PC-3 (cell line): ENCODE results near the gene PRICKLE3. TPM values are rescaled to one million over a fixed set of nuclear protein-coding genes. Genes with fewer than 3 reads are reported as not detected.

Experiments used
- ATAC-seq: fragments of 200-7000 bp; cut with Tn5 transposase; 2 replicates; pipeline ENCODE4 v1.9.1; 2020; ENCODE audit warnings: mild to moderate bottlenecking, moderate library complexity
- BruUV-seq: library from RNA; stranded (reverse); fragments of 400-500 nt; replicated peaks from 2 replicates; lab custom pipeline; 2021; lab: Mats Ljungman, UMichigan
- CTCF ChIA-PET: fragments of 300-600 bp; sonication (Branson Sonifier 250); formaldehyde crosslinking; loops from one replicate; lab custom pipeline; 2022; ENCODE audit warnings: antibody characterized with exemption; lab: Charles Lee
- POLR2A ChIA-PET: fragments of 300-600 bp; sonication (Branson Sonifier 250); formaldehyde crosslinking; loops from one replicate; lab custom pipeline; 2022; ENCODE audit warnings: antibody characterized with exemption; ENCODE audit not compliant: unreplicated experiment; lab: Charles Lee
- DNase-seq: peaks from one replicate; pipeline ENCODE4 v3.0.0-alpha.2; 2015
- H2AFZ ChIP-seq: fragments of 300-600 bp; sonication (generic); 2 replicates; pipeline ENCODE4 v1.6.0; 2016; ENCODE audit warnings: antibody characterized with exemption, low read length
- H3F3A ChIP-seq: fragments of 300-600 bp; sonication (generic); one replicate; pipeline ENCODE4 v1.6.0; 2017; ENCODE audit warnings: antibody characterized with exemption, low read length, control low read depth, mild to moderate bottlenecking; ENCODE audit not compliant: unreplicated experiment
- H3K27ac ChIP-seq: fragments of 300-600 bp; sonication (generic); 2 replicates; pipeline ENCODE4 v1.5.1; 2016; ENCODE audit warnings: mild to moderate bottlenecking, low read length
- H3K27me3 ChIP-seq: fragments of 300-600 bp; sonication (generic); 2 replicates; pipeline ENCODE4 v1.6.1; 2016; ENCODE audit warnings: low read length, mixed read lengths
- H3K36me3 ChIP-seq: fragments of 300-600 bp; sonication (generic); 2 replicates; pipeline ENCODE4 v1.6.1; 2016; ENCODE audit warnings: low read depth, mixed run types, low read length, mixed read lengths
- H3K4me1 ChIP-seq: fragments of 300-600 bp; sonication (generic); 2 replicates; pipeline ENCODE4 v1.5.1; 2016; ENCODE audit warnings: low read length; ENCODE audit not compliant: insufficient read depth
- H3K4me2 ChIP-seq: fragments of 300-600 bp; sonication (generic); 2 replicates; pipeline ENCODE4 v1.6.0; 2016; ENCODE audit warnings: low read length
- H3K4me3 ChIP-seq: fragments of 300-600 bp; sonication (generic); 2 replicates; pipeline ENCODE4 v1.5.1; 2016; ENCODE audit warnings: mild to moderate bottlenecking, low read length, mixed read lengths
- H3K79me2 ChIP-seq: fragments of 300-600 bp; sonication (generic); 2 replicates; pipeline ENCODE4 v1.6.1; 2017; ENCODE audit warnings: low read length, mixed read lengths
- H3K9ac ChIP-seq: fragments of 300-600 bp; sonication (generic); 2 replicates; pipeline ENCODE4 v1.6.0; 2016; ENCODE audit warnings: mild to moderate bottlenecking, low read length
- H3K9me2 ChIP-seq: fragments of 300-600 bp; sonication (generic); replicated peaks from 2 replicates; pipeline ENCODE4 v1.6.1; 2016; ENCODE audit warnings: mixed run types, low read length, mixed read lengths
- H3K9me3 ChIP-seq: fragments of 300-600 bp; sonication (generic); 2 replicates; pipeline ENCODE4 v1.6.1; 2016; ENCODE audit warnings: low read length, mixed read lengths
- H4K20me1 ChIP-seq: fragments of 300-600 bp; sonication (generic); 2 replicates; pipeline ENCODE4 v1.6.1; 2016; ENCODE audit warnings: low read length, mixed read lengths
- EZH2 ChIP-seq: fragments of 300-600 bp; sonication (generic); IDR thresholded peaks from one replicate; pipeline ENCODE4 v1.6.1; 2017; ENCODE audit warnings: antibody characterized with exemption, mild to moderate bottlenecking, low read length; ENCODE audit not compliant: unreplicated experiment
- EZH2phosphoT487 ChIP-seq: fragments of 300-600 bp; sonication (generic); IDR thresholded peaks from 2 replicates; pipeline ENCODE4 v1.6.1; 2018; ENCODE audit warnings: mild to moderate bottlenecking, antibody characterized with exemption, low read length, borderline replicate concordance
- intact Hi-C: fragments of 100-400 bp; cut with micrococcal nuclease; formaldehyde crosslinking; loops from 2 replicates; pipeline ENCODE4 v1.9.0; 2023
- total RNA-seq: library from RNA; depleted of rRNA; stranded (reverse); fragments of >200 nt; gene quantifications from 2 replicates; pipeline ENCODE4 v1.2.3, GENCODE V29; 2014
- TF ChIP-seq, protein P1 (sequence below): fragments of 300-600 bp; sonication (generic); conservative IDR thresholded peaks from 2 replicates; pipeline ENCODE4 v1.5.1; 2017; ENCODE audit warnings: antibody characterized with exemption, low read depth, mild to moderate bottlenecking, low read length

Gene PRICKLE3
- total RNA-seq, 1 experiment from 2014 or later: 16.5 TPM

GRCh38 chrX:49230500-49231232 lies 44.5 kb upstream of the PRICKLE3 start:
- ATAC-seq (no peak), DNase-seq (no peak)
- peaks cover under 1% of the 10 kb centered on the region; the same call in 1 of the 2 replicates for H3K79me2 ChIP-seq
- TF ChIP-seq, protein P1, sequence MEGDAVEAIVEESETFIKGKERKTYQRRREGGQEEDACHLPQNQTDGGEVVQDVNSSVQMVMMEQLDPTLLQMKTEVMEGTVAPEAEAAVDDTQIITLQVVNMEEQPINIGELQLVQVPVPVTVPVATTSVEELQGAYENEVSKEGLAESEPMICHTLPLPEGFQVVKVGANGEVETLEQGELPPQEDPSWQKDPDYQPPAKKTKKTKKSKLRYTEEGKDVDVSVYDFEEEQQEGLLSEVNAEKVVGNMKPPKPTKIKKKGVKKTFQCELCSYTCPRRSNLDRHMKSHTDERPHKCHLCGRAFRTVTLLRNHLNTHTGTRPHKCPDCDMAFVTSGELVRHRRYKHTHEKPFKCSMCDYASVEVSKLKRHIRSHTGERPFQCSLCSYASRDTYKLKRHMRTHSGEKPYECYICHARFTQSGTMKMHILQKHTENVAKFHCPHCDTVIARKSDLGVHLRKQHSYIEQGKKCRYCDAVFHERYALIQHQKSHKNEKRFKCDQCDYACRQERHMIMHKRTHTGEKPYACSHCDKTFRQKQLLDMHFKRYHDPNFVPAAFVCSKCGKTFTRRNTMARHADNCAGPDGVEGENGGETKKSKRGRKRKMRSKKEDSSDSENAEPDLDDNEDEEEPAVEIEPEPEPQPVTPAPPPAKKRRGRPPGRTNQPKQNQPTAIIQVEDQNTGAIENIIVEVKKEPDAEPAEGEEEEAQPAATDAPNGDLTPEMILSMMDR: no peak
- no peak for TF ChIP-seq EZH2phosphoT487
- TF ChIP-seq EZH2: no peak
- H3K9ac ChIP-seq: no peak overlapping the region
- H3F3A ChIP-seq: no peaks in the 10 kb centered on the region
- ChIA-PET POLR2A (no interaction called here), CTCF (no interaction called here)
- H3K27me3 ChIP-seq: no peaks in the 10 kb centered on the region
- no peaks in the 10 kb centered on the region for H3K4me1 ChIP-seq
- intact Hi-C loops: no loop called here
- no peak overlapping the region for H3K27ac ChIP-seq
- H3K9me2 ChIP-seq: no peaks in the 10 kb centered on the region
- no peak overlapping the region for H2AFZ ChIP-seq
- no peaks in the 10 kb centered on the region for H3K36me3 ChIP-seq
- no peaks in the 10 kb centered on the region for H3K9me3 ChIP-seq
- BruUV-seq: no TSS peak
- no peak overlapping the region for H3K4me2 ChIP-seq
- no peaks in the 10 kb centered on the region for H4K20me1 ChIP-seq
- no peak overlapping the region for H3K4me3 ChIP-seq

DNA sequence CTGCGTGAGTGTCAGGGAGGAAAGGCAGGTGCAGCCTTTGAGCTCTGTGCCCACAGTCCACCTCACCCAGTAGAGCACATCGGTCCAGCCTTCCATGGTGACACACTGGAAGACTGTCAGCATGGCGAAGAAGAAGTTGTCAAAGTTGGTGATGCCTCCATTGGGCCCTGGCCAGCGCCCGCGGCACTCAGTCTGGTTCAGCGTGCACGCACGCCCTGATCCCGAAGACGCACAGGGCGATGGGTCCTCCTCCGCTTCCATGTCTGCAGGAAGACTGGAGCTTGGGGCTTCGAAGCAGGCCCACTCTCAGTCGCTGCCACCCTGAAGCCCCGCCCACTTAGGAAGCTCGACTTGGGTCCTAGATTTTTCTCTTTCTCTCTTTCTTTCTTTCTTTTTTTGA lies 42.0 kb upstream of the PRICKLE3 start:
- Histone ChIP-seq H3K27ac (no peak overlapping the region), H3K9me3 (no peaks in the 10 kb centered on the region), H3K9me2 (no peaks in the 10 kb centered on the region), H3K4me2 (no peak overlapping the region), H3K4me3 (no peak overlapping the region), H3K27me3 (no peaks in the 10 kb centered on the region), H2AFZ (no peak overlapping the region), H3K36me3 (no peaks in the 10 kb centered on the region), H3K4me1 (no peaks in the 10 kb centered on the region), H3K9ac (no peak overlapping the region), H4K20me1 (no peaks in the 10 kb centered on the region), H3F3A (no peaks in the 10 kb centered on the region), H3K79me2 (no peaks in the 10 kb centered on the region)
- ChIA-PET CTCF (no interaction called here), POLR2A (no interaction called here)
- TF ChIP-seq EZH2 (no peak), EZH2phosphoT487 (no peak)
- DNase-seq: no peak
- no peak for ATAC-seq
- intact Hi-C loops: no loop called here
- BruUV-seq: no TSS peak

DNA sequence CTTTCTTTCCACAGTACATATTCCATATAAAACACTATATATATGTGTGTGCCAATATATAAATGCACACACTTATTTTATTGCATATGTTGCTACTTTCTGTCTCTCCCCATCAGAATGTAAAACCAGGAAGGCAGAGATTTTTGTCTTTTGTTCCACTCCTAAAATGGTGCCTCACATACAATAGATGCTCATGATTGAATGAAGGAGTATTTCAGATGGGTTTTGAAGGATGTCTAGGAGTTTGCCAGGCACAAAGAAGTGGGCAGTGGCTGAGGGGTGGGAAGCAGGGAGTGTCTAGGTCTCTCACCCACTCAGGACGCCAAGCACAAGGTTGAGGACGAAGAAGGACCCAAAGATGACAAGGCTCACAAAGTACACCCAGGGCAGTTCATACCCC lies 41.6 kb upstream of the PRICKLE3 start:
- no peaks in the 10 kb centered on the region for H3K79me2 ChIP-seq
- no peaks in the 10 kb centered on the region for H3F3A ChIP-seq
- H3K27ac ChIP-seq: no peak overlapping the region
- H3K27me3 ChIP-seq: no peaks in the 10 kb centered on the region
- no peaks in the 10 kb centered on the region for H3K36me3 ChIP-seq
- no TSS peak for BruUV-seq
- H3K4me2 ChIP-seq: no peak overlapping the region
- no peak overlapping the region for H3K9ac ChIP-seq
- no peak for DNase-seq
- H3K9me3 ChIP-seq: no peaks in the 10 kb centered on the region
- CTCF ChIA-PET: no interaction called here
- H4K20me1 ChIP-seq: no peaks in the 10 kb centered on the region
- intact Hi-C loops: no loop called here
- TF ChIP-seq, protein P1: no peak
- TF ChIP-seq EZH2phosphoT487 (no peak), EZH2 (no peak)
- no peak overlapping the region for H2AFZ ChIP-seq
- H3K4me1 ChIP-seq: no peaks in the 10 kb centered on the region
- H3K9me2 ChIP-seq: no peaks in the 10 kb centered on the region
- POLR2A ChIA-PET: no interaction called here
- ATAC-seq: no peak
- H3K4me3 ChIP-seq: no peak overlapping the region
